Measurements from ENCODE around the gene CHRNB1.

DNA sequence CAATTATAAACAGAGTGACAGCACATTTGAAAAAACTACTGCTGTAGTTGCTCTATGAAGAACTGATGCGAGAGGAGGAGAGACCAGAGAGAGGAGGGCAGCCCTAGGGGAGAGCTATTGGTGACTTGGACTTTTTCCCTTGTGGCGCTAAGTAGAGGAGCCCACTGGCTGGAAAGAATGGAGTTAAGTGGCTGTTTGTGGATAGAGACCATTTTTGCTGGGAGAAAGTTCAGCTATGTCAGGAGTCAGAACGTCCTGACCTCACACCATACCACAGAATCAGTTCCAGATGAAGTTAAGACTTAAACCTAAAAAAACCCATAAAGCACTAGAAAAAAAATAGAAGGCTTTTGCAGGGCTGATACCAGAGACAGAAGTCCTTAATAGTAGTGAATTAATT lies 41.3 kb downstream of the CHRNB1 start:
- TF ChIP-seq, protein P1, sequence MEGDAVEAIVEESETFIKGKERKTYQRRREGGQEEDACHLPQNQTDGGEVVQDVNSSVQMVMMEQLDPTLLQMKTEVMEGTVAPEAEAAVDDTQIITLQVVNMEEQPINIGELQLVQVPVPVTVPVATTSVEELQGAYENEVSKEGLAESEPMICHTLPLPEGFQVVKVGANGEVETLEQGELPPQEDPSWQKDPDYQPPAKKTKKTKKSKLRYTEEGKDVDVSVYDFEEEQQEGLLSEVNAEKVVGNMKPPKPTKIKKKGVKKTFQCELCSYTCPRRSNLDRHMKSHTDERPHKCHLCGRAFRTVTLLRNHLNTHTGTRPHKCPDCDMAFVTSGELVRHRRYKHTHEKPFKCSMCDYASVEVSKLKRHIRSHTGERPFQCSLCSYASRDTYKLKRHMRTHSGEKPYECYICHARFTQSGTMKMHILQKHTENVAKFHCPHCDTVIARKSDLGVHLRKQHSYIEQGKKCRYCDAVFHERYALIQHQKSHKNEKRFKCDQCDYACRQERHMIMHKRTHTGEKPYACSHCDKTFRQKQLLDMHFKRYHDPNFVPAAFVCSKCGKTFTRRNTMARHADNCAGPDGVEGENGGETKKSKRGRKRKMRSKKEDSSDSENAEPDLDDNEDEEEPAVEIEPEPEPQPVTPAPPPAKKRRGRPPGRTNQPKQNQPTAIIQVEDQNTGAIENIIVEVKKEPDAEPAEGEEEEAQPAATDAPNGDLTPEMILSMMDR (IDR thresholded peaks at IDR 0.05) = no peak
- no peak for TF ChIP-seq POLR2A (IDR thresholded peaks at IDR 0.05)

Data from body of pancreas (tissue), 4 donors.